Chondrocyte (in vitro differentiated cells): Measurements from ENCODE around the gene HES2. TPM values are rescaled to one million over a fixed set of nuclear protein-coding genes. Genes with fewer than 3 reads are reported as not detected.
"Not testable (repeated sequence)": the region's sequence is repeated elsewhere in the genome, so short reads cannot be mapped to it uniquely, and the experiment has no call there.

Experiments used
- DNase-seq: peaks from one replicate; pipeline ENCODE4 v3.0.0; 2021; ENCODE audit warnings: mixed read lengths, low spot score
- H3K27ac Mint-ChIP-seq: one replicate; pipeline ENCODE4 v1.8.0; 2021; ENCODE audit warnings: mild to moderate bottlenecking, moderate library complexity, mixed read lengths; ENCODE audit not compliant: unreplicated experiment
- H3K27me3 Mint-ChIP-seq: 2 replicates; pipeline ENCODE4 v1.8.0; 2021; ENCODE audit warnings: low read depth, mixed read lengths
- H3K36me3 Mint-ChIP-seq: 2 replicates; pipeline ENCODE4 v1.8.0; 2021; ENCODE audit warnings: low read depth, mixed read lengths
- H3K4me1 Mint-ChIP-seq: 2 replicates; pipeline ENCODE4 v1.8.0; 2021; ENCODE audit warnings: low read depth, mild to moderate bottlenecking, mixed read lengths
- H3K4me3 Mint-ChIP-seq: one replicate; pipeline ENCODE4 v1.8.0; 2021; ENCODE audit warnings: mild to moderate bottlenecking, moderate library complexity, mixed read lengths; ENCODE audit not compliant: unreplicated experiment
- H3K9me3 Mint-ChIP-seq: 2 replicates; pipeline ENCODE4 v1.8.0; 2021; ENCODE audit warnings: low read depth, mixed read lengths
- CTCF ChIP-seq: fragments of 200-600 bp; sonication (generic); IDR thresholded peaks from 2 replicates; pipeline ENCODE4 v1.5.0; 2021; ENCODE audit warnings: antibody characterized with exemption, mild to moderate bottlenecking, moderate library complexity
- total RNA-seq: library from RNA; stranded (reverse); gene quantifications from 3 replicates; pipeline ENCODE4 v1.2.1, GENCODE V29; 2021

HES2 gene
- total RNA-seq, 1 donor from 2014 or later, result 0.15 TPM

- no peak for TF ChIP-seq CTCF
- DNase-seq, result peak; percentile 72
- Mint-ChIP-seq H3K36me3 (no peaks in the 10 kb centered on the region), H3K27ac (no peak overlapping the region), H3K9me3 (no peaks in the 10 kb centered on the region), H3K4me3 (no peak overlapping the region), H3K27me3 (peaks cover 20% of the 10 kb centered on the region), H3K4me1 (peaks cover 7% of the 10 kb centered on the region)
Observed at GRCh38 chr1:6447016-6447817, 27.5 kb upstream of the HES2 start.

GRCh38 chr1:6446665-6447015 lies 26.9 kb upstream of the HES2 start:
- Mint-ChIP-seq H3K4me3 (no peak overlapping the region), H3K9me3 (no peaks in the 10 kb centered on the region), H3K27ac (no peak overlapping the region), H3K27me3 (peaks cover 21% of the 10 kb centered on the region), H3K4me1 (peaks cover 7% of the 10 kb centered on the region), H3K36me3 (no peaks in the 10 kb centered on the region)
- TF ChIP-seq CTCF, result no peak
- DNase-seq, result no peak

- H3K4me1 Mint-ChIP-seq, H3K9me3 Mint-ChIP-seq, H3K4me3 Mint-ChIP-seq, H3K36me3 Mint-ChIP-seq, H3K27ac Mint-ChIP-seq: not testable (repeated sequence)
- peak; percentile 69 for DNase-seq
- H3K27me3 Mint-ChIP-seq, result peaks cover 27% of the 10 kb centered on the region
Observed at GRCh38 chr1:6445929-6446328, 26.2 kb upstream of the HES2 start.

GRCh38 chr1:6445062-6445763 lies 25.5 kb upstream of the HES2 start:
- H3K27me3 Mint-ChIP-seq, result peaks cover 25% of the 10 kb centered on the region
- peak; percentile 71 for TF ChIP-seq CTCF
- H3K4me1 Mint-ChIP-seq, result peaks cover 7% of the 10 kb centered on the region
- no peaks in the 10 kb centered on the region for H3K36me3 Mint-ChIP-seq
- H3K4me3 Mint-ChIP-seq, result no peak overlapping the region
- H3K27ac Mint-ChIP-seq, result no peak overlapping the region
- DNase-seq, result peak; percentile 86
- no peaks in the 10 kb centered on the region for H3K9me3 Mint-ChIP-seq

- no peaks in the 10 kb centered on the region for H3K36me3 Mint-ChIP-seq
- H3K27me3 Mint-ChIP-seq, result peaks cover 22% of the 10 kb centered on the region
- peaks cover 6% of the 10 kb centered on the region for H3K4me1 Mint-ChIP-seq
- TF ChIP-seq CTCF, result no peak
- H3K9me3 Mint-ChIP-seq, result no peaks in the 10 kb centered on the region
- DNase-seq, result peak; percentile 89
- no peak overlapping the region for H3K4me3 Mint-ChIP-seq
- H3K27ac Mint-ChIP-seq, result no peak overlapping the region
Observed at GRCh38 chr1:6444377-6444776, 24.7 kb upstream of the HES2 start.
